Fibroblast of the aortic adventitia (primary cell): Measurements from ENCODE around the gene CDC42EP5. TPM values are rescaled to one million over a fixed set of nuclear protein-coding genes. Genes with fewer than 3 reads are reported as not detected.

Experiments
- DNase-seq: peaks from one replicate; pipeline ENCODE4 v3.0.0-alpha.2; 2010; ENCODE audit warnings: low read depth
- H3K4me3 ChIP-seq: 2 replicates; pipeline ENCODE4 v1.5.1; 2011; ENCODE audit warnings: low read depth, mild to moderate bottlenecking, control low read depth, low read length, moderate library complexity
- total RNA-seq: library from RNA; depleted of rRNA; stranded (reverse); fragments of >200 nt; gene quantifications from 2 replicates; pipeline ENCODE4 v1.2.3, GENCODE V29; 2012; ENCODE audit warnings: low replicate concordance
- TF ChIP-seq, protein P1 (sequence below): IDR thresholded peaks from 2 replicates; pipeline ENCODE4 v1.5.1; 2011; ENCODE audit warnings: mild to moderate bottlenecking, low read length, control low read depth, inconsistent platforms; ENCODE audit not compliant: insufficient read depth

CDC42EP5 gene
- total RNA-seq, 1 donor = 7.9 TPM

DNA sequence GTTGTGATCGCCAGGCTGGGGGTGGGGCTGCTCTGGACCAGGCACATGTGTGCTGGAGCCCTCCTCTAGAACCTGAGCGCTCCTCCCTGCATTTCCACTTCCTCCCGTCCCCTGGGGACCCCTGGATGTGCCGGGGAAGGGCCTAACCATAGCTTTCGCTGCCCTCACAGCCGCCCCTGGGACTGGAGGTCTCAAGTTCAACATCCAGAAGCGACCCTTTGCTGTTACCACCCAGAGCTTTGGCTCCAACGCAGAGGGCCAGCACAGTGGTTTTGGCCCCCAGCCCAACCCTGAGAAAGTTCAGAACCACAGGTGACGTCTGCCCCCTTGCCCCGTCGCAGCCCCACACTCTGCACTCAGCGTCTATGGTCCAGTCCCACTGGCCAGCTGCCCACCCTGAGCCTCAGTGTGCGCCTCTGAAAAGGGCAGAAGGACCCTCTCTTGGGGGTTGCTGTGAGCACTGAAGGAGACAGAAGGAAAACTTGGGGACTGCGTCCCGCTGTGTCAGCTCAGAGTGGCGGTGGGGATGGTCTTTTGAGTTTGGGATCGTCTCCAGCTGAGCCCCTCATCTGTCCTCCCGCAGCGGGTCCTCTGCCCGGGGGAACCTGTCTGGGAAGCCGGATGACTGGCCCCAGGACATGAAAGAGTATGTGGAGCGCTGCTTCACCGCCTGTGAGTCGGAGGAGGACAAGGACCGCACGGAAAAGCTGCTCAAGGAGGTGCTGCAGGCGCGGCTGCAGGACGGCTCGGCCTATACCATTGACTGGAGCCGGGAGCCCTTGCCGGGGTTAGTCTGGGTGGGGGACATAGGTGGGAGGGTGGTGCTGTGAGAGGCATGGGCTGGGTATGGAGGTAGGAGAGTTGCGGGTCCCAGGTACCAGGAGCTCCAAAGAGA, 18.1 kb downstream of the CDC42EP5 start:
- DNase-seq = no peak
- TF ChIP-seq, protein P1, sequence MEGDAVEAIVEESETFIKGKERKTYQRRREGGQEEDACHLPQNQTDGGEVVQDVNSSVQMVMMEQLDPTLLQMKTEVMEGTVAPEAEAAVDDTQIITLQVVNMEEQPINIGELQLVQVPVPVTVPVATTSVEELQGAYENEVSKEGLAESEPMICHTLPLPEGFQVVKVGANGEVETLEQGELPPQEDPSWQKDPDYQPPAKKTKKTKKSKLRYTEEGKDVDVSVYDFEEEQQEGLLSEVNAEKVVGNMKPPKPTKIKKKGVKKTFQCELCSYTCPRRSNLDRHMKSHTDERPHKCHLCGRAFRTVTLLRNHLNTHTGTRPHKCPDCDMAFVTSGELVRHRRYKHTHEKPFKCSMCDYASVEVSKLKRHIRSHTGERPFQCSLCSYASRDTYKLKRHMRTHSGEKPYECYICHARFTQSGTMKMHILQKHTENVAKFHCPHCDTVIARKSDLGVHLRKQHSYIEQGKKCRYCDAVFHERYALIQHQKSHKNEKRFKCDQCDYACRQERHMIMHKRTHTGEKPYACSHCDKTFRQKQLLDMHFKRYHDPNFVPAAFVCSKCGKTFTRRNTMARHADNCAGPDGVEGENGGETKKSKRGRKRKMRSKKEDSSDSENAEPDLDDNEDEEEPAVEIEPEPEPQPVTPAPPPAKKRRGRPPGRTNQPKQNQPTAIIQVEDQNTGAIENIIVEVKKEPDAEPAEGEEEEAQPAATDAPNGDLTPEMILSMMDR = no peak
- no peak overlapping the region for H3K4me3 ChIP-seq

DNA sequence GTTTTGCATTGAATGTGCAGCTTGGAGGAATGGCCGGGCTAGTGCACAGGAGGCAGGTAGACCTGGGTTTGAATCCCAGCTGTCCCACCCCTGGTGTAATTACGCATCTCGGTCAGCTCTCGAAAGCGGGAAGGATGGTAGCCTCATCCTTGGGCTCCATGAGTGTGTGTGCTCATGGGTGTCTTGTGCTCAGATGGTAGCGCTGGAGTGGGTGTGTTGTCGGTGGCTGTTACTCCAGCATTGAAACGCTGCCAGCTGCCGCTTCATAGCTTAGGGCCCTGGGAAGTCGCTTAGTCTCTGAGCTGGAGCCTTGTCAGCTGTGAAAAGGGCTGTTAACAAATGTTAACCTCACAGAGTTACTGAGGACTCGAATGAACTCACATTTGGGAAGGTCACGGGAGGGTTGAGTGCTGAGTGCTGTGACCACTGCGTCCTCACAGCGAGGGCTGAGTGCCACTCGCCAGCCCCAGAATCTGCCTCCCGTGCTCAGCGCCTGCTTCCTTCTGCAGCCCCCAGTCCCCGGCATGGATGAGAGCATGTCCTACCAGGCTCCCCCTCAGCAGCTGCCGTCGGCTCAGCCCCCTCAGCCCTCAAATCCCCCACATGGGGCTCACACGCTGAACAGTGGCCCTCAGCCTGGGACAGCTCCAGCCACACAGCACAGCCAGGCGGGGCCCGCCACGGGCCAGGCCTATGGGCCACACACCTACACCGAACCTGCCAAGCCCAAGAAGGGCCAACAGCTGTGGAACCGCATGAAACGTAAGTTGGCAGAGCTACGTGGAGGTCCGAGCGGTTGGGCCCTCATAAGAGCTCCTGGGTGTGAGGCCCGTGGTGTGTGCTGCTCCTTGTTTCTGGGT, 18.9 kb downstream of the CDC42EP5 start:
- TF ChIP-seq, protein P1 = no peak
- no peak for DNase-seq
- no peak overlapping the region for H3K4me3 ChIP-seq

- TF ChIP-seq, protein P1 = no peak
- no peak overlapping the region for H3K4me3 ChIP-seq
- no peak for DNase-seq
Measured at GRCh38 chr19:54452626-54453025, 20.5 kb downstream of the CDC42EP5 start.

GRCh38 chr19:54451997-54452396, 21.1 kb downstream of the CDC42EP5 start:
- H3K4me3 ChIP-seq = no peak overlapping the region
- TF ChIP-seq, protein P1 = no peak

GRCh38 chr19:54451331-54451871, 21.7 kb downstream of the CDC42EP5 start:
- H3K4me3 ChIP-seq = peak overlapping the region; percentile 23
- no peak for DNase-seq
- TF ChIP-seq, protein P1 = no peak

More at GRCh38 chr19:54451997-54452396, 21.1 kb downstream of the CDC42EP5 start:
- no peak for DNase-seq

GRCh38 chr19:54449701-54450069, 23.4 kb downstream of the CDC42EP5 start:
- TF ChIP-seq, protein P1 = no peak
- peak overlapping the region; percentile 98 for H3K4me3 ChIP-seq
- peak; percentile 38 for DNase-seq
